OCI-LY3 (cell line): Measurements from ENCODE around the gene SFT2D3.

Experiments used
- CTCF ChIP-seq: fragments of 200-600, 300-600 bp; sonication (generic); IDR thresholded peaks from 2 replicates; pipeline ENCODE4 v1.5.1; 2014; ENCODE audit warnings: antibody characterized with exemption, low read length, low read depth
- EZH2phosphoT487 ChIP-seq: fragments of 200-600 bp; shearing (Covaris generic); IDR thresholded peaks from 2 replicates; pipeline ENCODE4 v1.6.1; 2018; ENCODE audit warnings: antibody characterized with exemption, mixed run types, low read depth

DNA sequence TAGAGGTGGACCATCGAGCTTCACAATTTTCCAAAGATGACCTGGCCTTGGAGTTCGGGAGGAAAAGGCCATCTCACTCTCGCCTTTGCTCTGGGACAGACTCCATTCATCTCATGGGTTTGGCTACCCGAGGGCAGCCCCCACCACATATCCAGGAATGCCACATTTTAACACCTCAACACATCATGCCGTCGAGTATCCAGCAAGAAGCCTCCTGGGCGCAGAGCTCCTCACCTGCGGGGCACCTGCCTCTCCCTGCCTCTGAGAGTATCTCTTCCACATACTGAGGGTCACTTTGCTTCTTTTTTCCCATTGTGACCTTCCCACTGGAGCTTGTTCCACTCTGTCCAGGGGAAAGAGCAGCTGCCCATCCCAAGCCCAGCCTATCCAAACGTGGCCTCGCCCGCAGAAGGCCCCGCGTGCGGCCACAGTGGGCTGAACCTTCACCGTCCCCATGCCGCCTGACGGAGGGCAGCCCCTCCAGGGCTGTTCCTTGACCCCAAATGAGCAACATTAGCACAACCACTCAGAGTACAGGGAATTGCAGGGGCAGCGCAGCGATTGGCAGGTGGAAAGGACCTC lies 20.5 kb upstream of the SFT2D3 start:
- TF ChIP-seq CTCF (no peak), EZH2phosphoT487 (no peak)
